KOPT-K1 (cell line): Measurements from ENCODE around the gene CD9.
"Not testable (repeated sequence)": the region's sequence is repeated elsewhere in the genome, so short reads cannot be mapped to it uniquely, and the experiment has no call there.

Experiments used
- H3K27ac ChIP-seq: fragments of 200-600 bp; sonication (generic); 2 replicates; pipeline ENCODE4 v1.5.1; 2016; ENCODE audit warnings: antibody characterized with exemption, mild to moderate bottlenecking, low read depth, low read length; ENCODE audit not compliant: poor library complexity, severe bottlenecking
- H3K36me3 ChIP-seq: fragments of 200-600 bp; sonication (generic); 2 replicates; pipeline ENCODE4 v1.5.1; 2017; ENCODE audit warnings: antibody characterized with exemption, mild to moderate bottlenecking, low read length, moderate library complexity; ENCODE audit not compliant: insufficient read depth
- H3K9me3 ChIP-seq: fragments of 200-600 bp; sonication (generic); 2 replicates; pipeline ENCODE4 v1.5.1; 2017; ENCODE audit warnings: antibody characterized with exemption, low read length, mild to moderate bottlenecking; ENCODE audit not compliant: insufficient read depth, poor library complexity, severe bottlenecking

Gene CD9, protein sequence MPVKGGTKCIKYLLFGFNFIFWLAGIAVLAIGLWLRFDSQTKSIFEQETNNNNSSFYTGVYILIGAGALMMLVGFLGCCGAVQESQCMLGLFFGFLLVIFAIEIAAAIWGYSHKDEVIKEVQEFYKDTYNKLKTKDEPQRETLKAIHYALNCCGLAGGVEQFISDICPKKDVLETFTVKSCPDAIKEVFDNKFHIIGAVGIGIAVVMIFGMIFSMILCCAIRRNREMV

DNA sequence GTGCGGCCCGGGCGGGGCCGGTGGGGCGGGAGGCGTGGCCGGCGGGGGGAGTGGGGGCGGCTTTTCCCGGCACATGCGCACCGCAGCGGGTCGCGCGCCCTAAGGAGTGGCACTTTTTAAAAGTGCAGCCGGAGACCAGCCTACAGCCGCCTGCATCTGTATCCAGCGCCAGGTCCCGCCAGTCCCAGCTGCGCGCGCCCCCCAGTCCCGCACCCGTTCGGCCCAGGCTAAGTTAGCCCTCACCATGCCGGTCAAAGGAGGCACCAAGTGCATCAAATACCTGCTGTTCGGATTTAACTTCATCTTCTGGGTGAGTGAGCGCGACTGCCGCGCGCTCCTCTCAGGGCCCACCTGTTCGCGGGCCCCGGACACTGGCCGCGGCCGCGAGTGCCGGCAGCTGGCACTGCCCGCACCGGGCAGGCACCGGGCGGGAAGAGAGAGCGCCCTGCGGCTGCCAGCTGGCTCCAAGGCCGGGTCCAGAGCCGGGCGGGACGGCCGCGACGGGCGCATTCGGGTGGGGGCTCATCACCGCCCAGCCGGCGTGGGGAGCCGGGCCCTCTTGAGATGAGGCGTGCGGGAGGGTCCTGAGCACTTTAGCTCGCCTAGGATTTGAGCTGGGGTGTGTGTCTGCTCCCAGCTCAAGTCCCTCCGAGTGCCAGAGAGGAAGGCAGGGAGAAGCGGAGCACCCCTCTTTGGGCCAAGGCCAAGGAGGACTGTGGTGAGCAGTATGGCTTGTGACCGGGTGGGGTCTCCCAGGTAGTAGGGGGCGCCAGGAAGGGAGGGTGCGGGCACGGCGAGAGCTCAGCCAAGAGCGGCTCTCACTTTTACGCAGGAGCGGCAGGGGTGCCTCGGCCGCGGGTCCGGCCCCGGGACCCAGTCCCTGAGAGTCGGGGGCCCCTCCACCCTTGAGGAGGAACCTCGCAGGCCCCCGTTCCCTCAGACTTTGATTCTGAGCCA lies at the start of gene CD9:
Gene CD9, plus strand, starts transcription at position 145 of the 957 bp plus-strand sequence. Its CDS starts 100 bp downstream, at position 245.
- Histone ChIP-seq H3K27ac (no peak within 1 kb of the TSS), H3K36me3 (no peaks in the 10 kb centered on the region), H3K9me3 (no peaks in the 10 kb centered on the region)

DNA sequence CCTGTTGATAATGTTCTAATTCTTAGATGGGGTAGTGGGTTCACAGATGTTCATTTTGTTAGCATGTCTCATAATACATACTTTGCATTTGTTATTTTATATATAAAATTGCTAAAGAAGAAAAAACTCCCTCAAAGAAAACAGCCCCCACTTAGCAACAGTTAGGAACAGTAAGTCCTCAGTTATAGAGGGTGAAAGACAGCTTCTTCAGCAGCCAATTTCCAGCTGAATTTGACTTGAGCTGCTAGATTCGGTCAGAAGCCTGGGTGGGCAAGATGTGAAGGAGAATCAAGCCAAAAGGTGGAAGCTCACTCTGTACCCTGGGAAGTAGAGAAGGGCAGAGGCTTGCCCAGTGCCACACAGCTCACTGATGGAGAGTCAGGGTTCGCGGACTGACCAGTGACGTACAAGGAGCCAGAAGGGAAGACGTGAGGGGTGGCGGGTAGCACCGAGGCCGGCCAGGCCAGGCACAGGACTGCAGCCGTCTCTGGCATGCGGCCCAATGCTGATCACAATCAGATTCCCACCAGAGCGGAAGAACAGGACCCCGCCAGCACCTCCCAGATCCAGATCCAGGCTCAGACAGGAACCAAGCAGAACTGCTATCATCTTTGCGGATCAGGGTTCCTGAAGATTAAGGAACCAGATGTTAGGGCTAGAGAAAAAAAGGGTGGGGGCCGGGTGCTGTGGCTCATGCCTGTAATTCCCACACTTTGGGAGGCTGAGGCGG lies 45.3 kb upstream of the CD9 start:
- Histone ChIP-seq H3K36me3 (no peaks in the 10 kb centered on the region), H3K9me3 (no peaks in the 10 kb centered on the region), H3K27ac (no peak overlapping the region)

DNA sequence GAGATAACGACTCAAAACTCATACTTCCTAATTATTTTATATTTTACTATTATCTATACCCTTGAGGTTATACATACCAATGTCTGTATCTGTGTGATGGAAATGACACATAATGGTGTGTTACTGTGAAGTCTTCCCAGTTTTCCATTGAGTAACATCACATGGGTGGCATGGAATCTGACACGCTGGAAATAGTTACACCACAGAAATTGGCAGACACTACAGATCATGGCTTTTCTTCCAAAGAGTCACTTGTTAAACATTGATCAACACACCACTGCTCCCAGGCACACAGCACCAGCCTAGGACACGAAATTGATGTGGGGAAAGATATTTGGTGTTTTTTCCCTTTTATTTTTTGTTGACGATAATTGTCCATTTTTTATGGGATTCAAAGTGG lies 42.7 kb upstream of the CD9 start:
- Histone ChIP-seq H3K27ac (no peak overlapping the region), H3K9me3 (no peaks in the 10 kb centered on the region), H3K36me3 (no peaks in the 10 kb centered on the region)

DNA sequence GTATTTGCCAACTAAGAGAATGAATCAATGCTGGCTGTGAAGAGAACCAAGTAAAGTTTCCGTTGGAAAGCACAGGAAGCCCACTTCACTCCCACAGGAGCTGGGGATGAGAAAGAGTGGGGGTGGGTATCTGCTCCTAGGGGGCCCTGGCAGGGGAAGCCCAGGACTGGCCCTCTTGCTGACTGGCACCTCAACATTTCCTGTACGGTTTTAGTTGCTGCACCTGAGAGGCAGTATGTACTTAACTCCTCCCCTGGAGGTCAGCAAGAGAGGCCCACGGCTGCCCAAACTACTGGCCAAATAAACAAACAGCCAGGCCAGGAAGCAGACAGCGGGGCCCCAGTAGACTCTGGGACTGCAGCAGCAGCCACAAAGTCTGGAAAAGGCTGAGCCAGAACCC lies 41.9 kb upstream of the CD9 start:
- Histone ChIP-seq H3K36me3 (no peaks in the 10 kb centered on the region), H3K9me3 (no peaks in the 10 kb centered on the region), H3K27ac (no peak overlapping the region)

DNA sequence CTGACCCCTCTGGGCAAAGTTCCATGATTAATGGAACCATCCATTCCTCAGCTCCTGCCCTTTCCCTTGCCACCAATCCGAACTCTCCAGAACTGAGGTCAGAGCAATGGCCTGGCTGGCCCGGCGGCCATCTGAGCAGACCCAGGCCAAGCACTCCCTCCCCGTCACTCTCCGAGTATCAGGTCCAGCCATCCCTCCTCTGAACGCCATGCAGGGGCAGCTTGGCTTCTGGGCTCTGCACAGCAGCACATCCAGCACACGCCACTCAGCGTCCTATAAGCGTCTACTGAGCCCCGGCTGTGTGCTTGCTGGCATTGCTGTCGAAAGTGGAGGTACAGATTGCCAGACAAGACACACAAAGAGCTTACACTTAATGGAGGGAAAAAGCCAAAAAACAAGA lies 41.5 kb upstream of the CD9 start:
- Histone ChIP-seq H3K27ac (no peak overlapping the region), H3K9me3 (no peaks in the 10 kb centered on the region), H3K36me3 (no peaks in the 10 kb centered on the region)

DNA sequence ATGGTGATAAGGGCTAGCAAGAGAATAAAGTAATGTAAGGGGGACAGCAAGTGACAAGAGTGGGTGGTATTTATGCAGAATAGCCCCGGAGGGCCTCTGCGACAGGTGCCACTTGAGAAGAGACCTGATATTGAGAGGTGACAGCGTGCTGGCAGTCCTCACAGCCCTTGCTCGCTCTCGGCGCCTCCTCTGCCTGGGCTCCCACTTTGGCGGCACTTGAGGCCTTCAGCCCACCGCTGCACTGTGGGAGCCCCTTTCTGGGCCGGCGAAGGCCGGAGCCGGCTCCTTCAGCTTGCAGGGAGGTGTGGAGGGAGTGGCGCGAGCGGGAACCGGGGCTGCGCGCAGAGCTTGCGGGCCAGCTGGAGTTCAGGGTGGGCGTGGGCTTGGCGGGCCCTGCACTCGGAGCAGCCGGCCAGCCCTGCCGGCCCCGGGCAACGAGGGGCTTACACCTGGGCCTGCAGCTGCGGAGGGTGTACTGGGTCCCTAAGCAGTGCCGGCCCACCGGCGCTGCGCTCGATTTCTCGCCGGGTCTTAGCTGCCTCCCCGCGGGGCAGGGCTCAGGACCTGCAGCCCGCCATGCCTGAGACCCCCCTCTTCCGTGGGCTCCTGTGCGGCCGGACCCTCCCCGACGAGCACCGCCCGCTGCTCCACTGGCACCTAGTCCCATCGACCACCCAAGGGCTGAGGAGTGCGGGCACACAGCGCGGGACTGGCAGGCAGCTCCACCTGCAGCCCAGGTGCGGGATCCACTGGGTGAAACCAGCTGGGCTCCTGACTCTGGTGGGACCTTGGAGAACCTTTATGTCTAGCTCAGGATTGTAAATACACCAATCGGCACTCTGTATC lies 40.8 kb upstream of the CD9 start:
- H3K9me3 ChIP-seq, H3K36me3 ChIP-seq, H3K27ac ChIP-seq: not testable (repeated sequence)

DNA sequence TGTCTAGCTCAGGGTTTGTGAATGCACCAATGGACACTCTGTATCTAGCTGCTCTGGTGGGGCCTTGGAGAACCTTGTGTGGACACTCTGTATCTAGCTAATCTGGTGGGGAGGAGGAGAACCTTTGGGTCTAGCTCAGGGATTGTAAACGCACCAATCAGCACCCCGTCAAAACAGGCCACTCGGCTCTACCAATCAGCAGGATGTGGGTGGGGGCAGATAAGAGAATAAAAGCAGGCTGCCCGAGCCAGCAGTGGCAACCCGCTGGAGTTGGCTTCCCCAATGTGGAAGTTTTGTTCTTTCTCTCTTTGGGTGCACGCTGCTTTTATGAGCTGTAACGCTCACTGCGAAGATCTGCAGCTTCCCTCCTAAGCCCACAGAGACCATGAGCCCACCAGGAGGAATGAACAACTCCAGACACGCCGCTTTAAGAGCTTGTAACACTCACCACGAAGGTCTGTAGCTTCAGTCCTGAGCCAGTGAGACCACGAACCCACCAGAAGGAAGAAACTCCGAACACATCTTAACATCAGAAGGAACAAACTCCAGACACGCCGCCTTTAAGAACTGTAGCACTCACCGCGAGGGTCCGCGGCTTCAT lies 40.1 kb upstream of the CD9 start:
- H3K36me3 ChIP-seq, H3K9me3 ChIP-seq, H3K27ac ChIP-seq: not testable (repeated sequence)

DNA sequence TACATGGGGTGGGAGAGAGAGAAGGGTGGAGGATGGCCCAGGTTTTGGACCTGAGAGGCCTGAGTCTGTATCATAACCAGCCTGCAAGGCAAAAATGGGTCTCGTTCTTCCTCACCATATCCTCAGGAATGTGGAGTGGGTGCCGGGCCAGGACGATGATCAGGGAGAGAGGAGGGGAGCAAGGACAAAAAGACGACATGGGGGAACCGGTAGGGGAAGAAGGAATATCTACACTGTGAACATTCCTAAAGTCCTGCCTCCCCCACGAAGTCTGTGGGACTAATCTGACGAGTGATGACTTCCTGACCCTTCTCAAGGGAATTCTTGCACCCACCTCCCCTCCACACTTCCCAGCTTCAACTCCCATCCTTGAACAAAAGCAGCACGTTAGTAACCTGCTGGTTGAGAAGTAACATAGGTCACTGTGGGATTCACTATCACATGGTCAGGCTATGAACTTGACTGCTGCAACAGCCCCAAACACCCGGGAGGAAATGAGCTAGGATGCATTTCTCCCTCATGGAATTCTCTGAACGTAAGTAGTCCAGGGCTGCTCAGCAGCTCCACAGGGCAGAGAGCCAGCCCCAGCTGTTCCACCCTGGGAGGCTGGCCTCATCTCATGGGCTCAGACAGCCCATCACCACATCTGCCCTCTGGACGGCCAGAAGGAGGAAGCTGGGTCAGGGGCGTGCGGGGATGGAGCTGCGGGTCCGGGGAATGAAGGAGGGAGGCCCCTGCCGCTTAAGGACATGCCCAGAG lies 38.9 kb upstream of the CD9 start:
- Histone ChIP-seq H3K36me3 (no peaks in the 10 kb centered on the region), H3K27ac (no peak overlapping the region), H3K9me3 (no peaks in the 10 kb centered on the region)

DNA sequence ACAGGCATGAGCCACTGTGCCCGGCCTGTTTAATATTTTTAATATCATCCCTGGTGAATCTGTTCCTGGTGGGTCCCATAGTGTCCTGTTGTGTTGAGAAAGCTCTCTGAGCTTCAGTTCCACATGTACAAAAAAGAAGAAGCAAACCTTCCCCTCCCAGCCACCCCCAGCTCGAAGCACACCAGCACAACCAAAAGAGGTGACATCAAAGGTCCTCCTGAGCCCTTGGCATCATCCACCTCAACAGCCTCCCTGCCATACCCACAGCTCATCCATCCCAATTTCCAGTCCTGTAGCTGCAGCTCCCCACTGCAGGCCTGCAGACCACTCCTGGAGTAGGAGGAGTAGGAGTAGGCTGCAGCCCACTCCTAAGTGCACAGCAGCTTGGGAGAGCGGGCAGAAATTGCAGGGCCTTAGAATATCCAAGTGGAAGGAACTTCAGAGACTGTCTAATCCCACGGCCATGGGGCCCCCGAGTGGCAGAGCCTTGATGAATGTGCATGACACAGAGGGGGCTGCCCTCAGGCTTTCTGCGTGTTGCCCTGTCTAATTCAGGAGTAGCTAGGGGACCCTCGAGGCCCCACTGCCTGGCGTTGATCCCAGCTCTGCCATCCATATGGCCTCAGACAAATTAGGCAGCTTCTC lies 36.7 kb upstream of the CD9 start:
- no peaks in the 10 kb centered on the region for H3K36me3 ChIP-seq
- no peak overlapping the region for H3K27ac ChIP-seq
- no peaks in the 10 kb centered on the region for H3K9me3 ChIP-seq

DNA sequence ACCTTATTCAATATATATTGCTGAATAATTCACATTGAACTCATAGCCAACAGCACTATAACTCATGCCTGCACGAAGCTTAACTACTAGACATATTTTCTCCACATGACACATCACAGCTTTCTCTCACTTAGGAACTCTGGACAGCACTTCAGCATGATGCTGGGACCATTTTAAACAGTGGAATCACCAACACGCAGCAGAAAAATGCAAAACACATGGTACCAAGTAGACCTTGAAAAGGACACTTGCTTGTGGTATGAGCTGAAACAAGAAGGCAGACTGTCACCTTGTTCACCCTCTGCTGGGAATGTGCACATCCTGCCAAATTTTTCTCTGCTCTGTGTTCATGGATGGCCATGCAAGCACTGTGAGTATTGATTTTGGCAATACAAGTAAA lies 34.8 kb upstream of the CD9 start:
- no peaks in the 10 kb centered on the region for H3K9me3 ChIP-seq
- H3K27ac ChIP-seq: no peak overlapping the region
- H3K36me3 ChIP-seq: no peaks in the 10 kb centered on the region

DNA sequence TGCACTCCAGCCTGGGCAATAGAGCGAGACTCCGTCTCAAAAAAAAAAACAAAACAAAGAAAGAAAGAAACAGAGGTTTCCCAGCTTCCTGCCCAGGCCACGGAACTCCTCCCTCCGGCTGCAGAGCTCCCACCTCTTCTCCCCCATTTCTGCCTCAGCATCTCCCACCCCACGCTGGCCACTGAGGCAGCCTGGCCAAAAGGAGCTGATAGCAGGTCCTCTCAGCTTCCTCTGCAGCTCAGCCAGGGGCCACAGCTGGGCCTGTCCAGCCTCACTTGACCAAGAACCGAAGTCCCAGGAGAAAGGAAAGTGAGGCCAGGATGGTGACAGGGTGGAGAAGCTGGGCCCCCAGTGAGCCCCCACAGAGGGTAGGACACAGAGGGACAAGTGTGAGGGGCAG lies 33.4 kb upstream of the CD9 start:
- Histone ChIP-seq H3K9me3 (no peaks in the 10 kb centered on the region), H3K36me3 (no peaks in the 10 kb centered on the region), H3K27ac (no peak overlapping the region)

DNA sequence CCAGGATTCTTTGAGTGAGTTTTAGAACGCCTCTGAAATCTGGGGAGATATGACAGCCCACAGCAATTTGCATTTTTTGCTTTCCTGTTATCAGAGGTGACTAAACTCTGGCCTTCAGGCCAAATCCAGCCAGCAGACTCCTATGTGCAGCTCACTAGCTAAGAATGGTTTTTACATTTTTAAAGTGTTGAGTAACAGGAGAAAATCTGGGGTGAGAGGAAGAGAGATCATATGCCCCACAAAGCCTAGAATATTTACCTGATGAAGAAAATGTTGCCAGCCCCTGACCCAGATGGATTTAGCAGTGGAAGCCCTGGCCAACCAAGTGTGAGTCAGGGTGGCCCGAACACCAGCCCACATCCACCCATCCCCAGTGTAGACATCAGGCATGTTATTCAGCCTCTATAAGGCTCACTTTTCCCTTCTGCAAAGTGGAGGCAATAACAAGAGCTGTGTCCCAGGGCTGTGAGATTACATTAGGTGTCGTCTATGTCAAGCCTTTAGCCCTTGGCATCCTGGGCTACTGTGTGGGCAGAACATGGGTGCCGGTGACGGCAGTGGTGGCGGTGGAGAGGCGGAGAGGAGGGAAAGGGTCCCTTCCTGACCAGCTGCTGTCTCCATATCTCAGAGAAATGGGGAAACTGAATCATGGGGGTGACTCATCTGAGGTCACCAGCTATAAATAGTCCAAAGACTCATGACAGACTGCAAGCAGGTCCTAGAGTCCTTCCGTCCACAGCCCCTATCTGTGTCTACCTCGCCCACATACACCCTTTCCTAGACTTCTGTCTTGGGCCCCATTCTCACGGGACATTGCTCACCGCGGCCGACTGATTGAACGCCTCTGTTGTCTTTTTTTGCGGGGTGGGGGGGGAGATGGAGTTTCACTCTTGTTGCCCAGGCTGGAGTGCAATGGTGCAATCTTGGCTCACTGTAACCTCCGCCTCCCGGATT lies 32.6 kb upstream of the CD9 start:
- no peak overlapping the region for H3K27ac ChIP-seq
- no peaks in the 10 kb centered on the region for H3K9me3 ChIP-seq

More for the DNA sequence above, 32.6 kb upstream of the CD9 start:
- no peaks in the 10 kb centered on the region for H3K36me3 ChIP-seq
